HG02970 (cell line): ENCODE measurements around the gene CYP26C1.

Source experiments
- ATAC-seq: cut with Tn5 transposase; IDR thresholded peaks from one replicate; pipeline ENCODE4 v1.9.1; 2021; ENCODE audit warnings: mild to moderate bottlenecking, moderate library complexity, moderate number of reproducible peaks; ENCODE audit not compliant: unreplicated experiment, low FRiP score

CYP26C1 gene

GRCh38 chr10:93059975-93060886 is at the start of gene CYP26C1:
TSS of gene CYP26C1 (plus strand) at chr10:93060798. CDS start at chr10:93061264, 466 bp downstream.
- ATAC-seq: no peak

- ATAC-seq: no peak
These were observed 44.9 kb upstream of the CYP26C1 start for GRCh38 chr10:93015722-93016121.

- ATAC-seq: no peak
These were observed 37.5 kb upstream of the CYP26C1 start for GRCh38 chr10:93023013-93023650.

GRCh38 chr10:93026072-93026471 is 34.5 kb upstream of the CYP26C1 start:
- no peak for ATAC-seq

GRCh38 chr10:93027508-93027907 is 33.1 kb upstream of the CYP26C1 start:
- ATAC-seq: no peak

- no peak for ATAC-seq
These were observed 31.7 kb upstream of the CYP26C1 start for GRCh38 chr10:93028883-93029282.

GRCh38 chr10:93030409-93030808 is 30.2 kb upstream of the CYP26C1 start:
- no peak for ATAC-seq

- no peak for ATAC-seq
These were observed 28.3 kb upstream of the CYP26C1 start for GRCh38 chr10:93032105-93032808.

- no peak for ATAC-seq
These were observed 27.8 kb upstream of the CYP26C1 start for GRCh38 chr10:93032809-93033137.

GRCh38 chr10:93034426-93034825 is 26.2 kb upstream of the CYP26C1 start:
- no peak for ATAC-seq

- no peak for ATAC-seq
These were observed 21.5 kb upstream of the CYP26C1 start for GRCh38 chr10:93039110-93039509.

GRCh38 chr10:93039721-93040120 is 20.9 kb upstream of the CYP26C1 start:
- no peak for ATAC-seq

GRCh38 chr10:93054486-93054885 is 6.1 kb upstream of the CYP26C1 start:
- ATAC-seq: no peak

- ATAC-seq: no peak
These were observed 2.5 kb upstream of the CYP26C1 start for GRCh38 chr10:93058139-93058538.

- no peak for ATAC-seq
These were observed 442 bp downstream of the CYP26C1 start for GRCh38 chr10:93060887-93061593.

- ATAC-seq: no peak
These were observed 1.3 kb downstream of the CYP26C1 start for GRCh38 chr10:93061594-93062513.

GRCh38 chr10:93062514-93063143 is 2.0 kb downstream of the CYP26C1 start:
- no peak for ATAC-seq

GRCh38 chr10:93063144-93063976 is 2.8 kb downstream of the CYP26C1 start:
- ATAC-seq: no peak
